ENCODE data around the gene SFT2D1. TPM values are rescaled to one million over a fixed set of nuclear protein-coding genes. Genes with fewer than 3 reads are reported as not detected.

Gene SFT2D1
- total and polyA plus RNA-seq, 7 donors: 26.0 to 92.8 (median 46.2) TPM

DNA sequence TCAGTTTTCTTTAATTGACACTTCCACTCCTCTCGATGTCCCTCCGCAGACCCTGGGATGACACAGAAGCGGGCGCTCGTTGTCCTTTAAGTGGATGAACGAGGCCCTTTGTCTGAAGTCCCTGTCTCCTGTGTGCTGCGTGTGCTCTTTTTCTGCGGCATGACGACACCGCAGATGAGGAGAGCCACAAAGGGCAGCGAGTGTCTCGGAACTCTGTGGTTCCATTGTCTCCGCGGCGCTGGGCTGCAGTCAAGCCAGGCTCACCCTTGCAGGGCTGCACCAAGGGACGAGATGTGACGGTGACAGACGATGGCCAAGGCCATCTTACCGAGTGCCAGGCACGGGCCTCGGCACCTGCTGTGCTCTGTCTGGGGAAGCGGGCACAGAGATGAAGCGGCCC lies 44.7 kb downstream of the SFT2D1 start:
- H3K36me3 ChIP-seq: no peaks in the 10 kb centered on the region
- intact Hi-C loops (cut with DNase I): no loop called here
- WGBS, 2 donors: 95 to 97% methylated on average over 23 of the region's 23 CpGs
- TF ChIP-seq POLR2A (IDR thresholded peaks at IDR 0.05) (no peak), CTCF (IDR thresholded peaks at IDR 0.05) (no peak), EP300 (IDR thresholded peaks at IDR 0.05) (no peak), POLR2AphosphoS5 (IDR thresholded peaks at IDR 0.05) (no peak)
- peaks cover 0 to 7% (median 0%) of the 10 kb centered on the region in 3 donors for H3K27me3 ChIP-seq
- H3K4me3 ChIP-seq: no peak overlapping the region
- no peaks in the 10 kb centered on the region for H3K9me3 ChIP-seq
- no peaks in the 10 kb centered on the region for H3K4me1 ChIP-seq
- no peak for DNase-seq
- H3K27ac ChIP-seq: no peak overlapping the region

DNA sequence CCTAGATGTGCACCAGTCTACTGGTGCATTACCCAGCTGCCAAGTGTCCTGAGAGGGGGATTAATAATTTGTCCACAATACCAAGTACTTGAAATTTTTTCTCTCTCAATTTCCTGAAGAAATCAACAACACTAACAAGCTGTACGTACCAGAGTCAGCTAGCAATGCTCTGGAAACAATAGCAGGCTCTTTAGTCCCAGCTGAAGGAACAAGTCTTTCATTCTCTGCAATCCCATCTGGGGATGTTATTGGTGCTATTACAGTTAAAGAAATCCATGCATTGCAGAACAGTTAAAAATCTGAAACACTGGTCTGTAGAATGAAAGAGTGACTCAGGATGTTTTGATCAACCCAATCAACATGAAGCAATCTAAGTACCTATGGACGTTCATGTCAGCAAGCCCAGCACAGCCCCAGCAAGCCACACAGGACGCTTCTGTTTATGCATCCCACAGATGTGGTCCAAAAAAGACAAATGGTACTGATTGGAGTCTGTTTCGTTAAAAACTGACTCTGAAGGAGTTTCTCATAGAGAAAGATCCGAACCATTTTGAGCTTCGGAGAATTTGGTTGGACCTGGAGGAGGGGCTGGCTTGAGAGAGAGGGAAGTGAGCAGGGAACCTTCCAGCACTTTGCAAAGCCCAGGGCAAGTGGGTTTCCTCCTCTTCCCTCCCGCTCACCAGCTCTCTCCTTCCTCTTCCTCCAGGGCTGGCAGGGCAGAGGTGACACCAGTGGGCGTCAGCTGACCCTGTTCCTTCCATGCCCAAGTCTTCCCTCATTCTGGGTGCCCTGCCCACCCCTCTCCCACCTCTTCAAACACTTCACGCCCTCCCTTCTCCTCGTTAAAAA lies 46.1 kb downstream of the SFT2D1 start:
- no peak overlapping the region for H3K27ac ChIP-seq
- no peak overlapping the region for H3K4me3 ChIP-seq
- no peaks in the 10 kb centered on the region for H3K4me1 ChIP-seq
- DNase-seq: no peak
- no peaks in the 10 kb centered on the region for H3K36me3 ChIP-seq
- WGBS, 2 donors: 80 to 84% methylated on average over 10 of the region's 10 CpGs
- peaks cover 0 to 10% (median 0%) of the 10 kb centered on the region in 3 donors for H3K27me3 ChIP-seq
- intact Hi-C loops (cut with DNase I): no loop called here
- TF ChIP-seq CTCF (IDR thresholded peaks at IDR 0.05) (no peak), EP300 (IDR thresholded peaks at IDR 0.05) (no peak), POLR2AphosphoS5 (IDR thresholded peaks at IDR 0.05) (no peak), POLR2A (IDR thresholded peaks at IDR 0.05) (no peak)
- no peaks in the 10 kb centered on the region for H3K9me3 ChIP-seq

DNA sequence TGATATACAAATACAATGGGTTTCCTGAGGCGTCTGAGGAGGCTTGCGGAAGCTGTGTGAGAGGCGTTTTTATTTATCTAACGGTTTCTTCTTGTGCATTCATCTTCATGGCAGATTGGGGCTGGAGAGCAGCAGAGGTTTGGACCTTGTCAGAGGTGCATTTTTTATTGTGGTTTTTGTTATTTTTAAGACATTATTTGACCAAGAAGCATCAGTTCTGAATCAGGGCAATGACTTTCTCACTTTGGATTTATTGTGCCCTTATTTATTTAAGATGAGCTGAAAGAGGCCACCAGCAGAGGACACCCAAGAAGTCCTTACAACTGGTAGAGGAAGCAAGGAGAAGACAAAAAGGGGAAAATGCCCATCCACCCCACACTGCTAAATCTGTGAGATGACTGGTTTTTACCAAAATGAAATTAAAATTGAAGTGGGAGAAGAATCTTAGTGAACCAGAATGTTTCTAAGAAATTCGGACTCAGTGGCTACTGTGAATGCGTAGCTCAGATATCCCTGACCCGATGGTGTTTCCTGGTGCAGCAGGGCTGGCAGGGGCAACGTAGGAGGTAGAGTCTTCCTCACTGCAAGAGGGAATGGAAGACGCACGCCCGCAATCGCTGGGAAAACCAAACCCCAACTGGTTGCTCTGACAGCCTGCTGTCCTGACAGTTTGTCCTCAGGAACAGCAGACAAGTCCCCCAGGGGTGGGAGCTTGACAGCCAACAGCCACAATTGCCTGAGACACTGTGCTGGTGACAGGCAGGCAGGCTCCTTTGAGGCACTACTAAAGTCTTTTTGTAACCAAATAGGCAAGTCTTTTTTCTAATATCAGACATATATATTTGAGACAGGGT lies 48.4 kb downstream of the SFT2D1 start:
- TF ChIP-seq CTCF (IDR thresholded peaks at IDR 0.05) (no peak), EP300 (IDR thresholded peaks at IDR 0.05) (no peak), POLR2A (IDR thresholded peaks at IDR 0.05) (no peak), POLR2AphosphoS5 (IDR thresholded peaks at IDR 0.05) (no peak)
- H3K9me3 ChIP-seq: no peaks in the 10 kb centered on the region
- intact Hi-C loops (cut with DNase I): no loop called here
- no peak for DNase-seq
- H3K27ac ChIP-seq: no peak overlapping the region
- peaks cover 0 to 10% (median 0%) of the 10 kb centered on the region in 3 donors for H3K27me3 ChIP-seq
- no peaks in the 10 kb centered on the region for H3K4me1 ChIP-seq
- 84 to 91% methylated on average over 12 of the region's 12 CpGs for WGBS, 2 donors
- H3K36me3 ChIP-seq: no peaks in the 10 kb centered on the region
- H3K4me3 ChIP-seq: no peak overlapping the region

GRCh38 chr6:166289207-166290060 lies 52.9 kb downstream of the SFT2D1 start:
- 94 to 95% methylated on average over 14 of the region's 14 CpGs for WGBS, 2 donors
- Histone ChIP-seq H3K27me3 (peaks cover 0 to 13% (median 0%) of the 10 kb centered on the region in 3 donors), H3K4me3 (no peak overlapping the region), H3K9me3 (no peaks in the 10 kb centered on the region), H3K4me1 (no peaks in the 10 kb centered on the region), H3K36me3 (no peaks in the 10 kb centered on the region), H3K27ac (no peak overlapping the region)
- DNase-seq: no peak
- TF ChIP-seq POLR2AphosphoS5 (IDR thresholded peaks at IDR 0.05): no peak
- intact Hi-C loops (cut with DNase I): no loop called here
